Activated naive CD8-positive, alpha-beta T cell treated with anti-CD3 and anti-CD28 coated beads, Interleukin-2, amount 10 ng/mL, durations not matched to agents 7 days and 5 days (primary cell): ENCODE measurements around the gene WLS. TPM values are rescaled to one million over a fixed set of nuclear protein-coding genes. Genes with fewer than 3 reads are reported as not detected.
"Not testable (repeated sequence)": the region's sequence is repeated elsewhere in the genome, so short reads cannot be mapped to it uniquely, and the experiment has no call there.

Source experiments
- ATAC-seq: fragments of 150-1000 bp; cut with Tn5 transposase; one replicate; pipeline ENCODE4 v1.10.0; 2021; ENCODE audit warnings: low read depth, moderate library complexity
- POLR2A ChIA-PET: fragments of 350-600 bp; sonication (Branson Sonifier 250); formaldehyde crosslinking; loops from one replicate; lab custom pipeline; 2021; ENCODE audit warnings: antibody characterized with exemption; lab: Charles Lee
- DNase-seq: peaks from one replicate; pipeline ENCODE4 v3.0.0; 2021
- H3K27ac Mint-ChIP-seq: one replicate; pipeline ENCODE4 v1.8.0; 2022; ENCODE audit warnings: mild to moderate bottlenecking, mixed read lengths
- H3K27me3 Mint-ChIP-seq: one replicate; pipeline ENCODE4 v1.8.0; 2022; ENCODE audit warnings: mild to moderate bottlenecking, moderate library complexity, mixed read lengths
- H3K36me3 Mint-ChIP-seq: one replicate; pipeline ENCODE4 v1.8.0; 2021; ENCODE audit warnings: mild to moderate bottlenecking, mixed read lengths
- H3K4me1 Mint-ChIP-seq: one replicate; pipeline ENCODE4 v1.8.0; 2021; ENCODE audit warnings: mixed read lengths
- H3K4me3 Mint-ChIP-seq: one replicate; pipeline ENCODE4 v1.8.0; 2022; ENCODE audit warnings: mild to moderate bottlenecking, moderate library complexity, mixed read lengths
- H3K9me3 Mint-ChIP-seq: one replicate; pipeline ENCODE4 v1.8.0; 2021; ENCODE audit warnings: mixed read lengths
- total RNA-seq, 2 experiments: library from RNA; stranded (reverse); gene quantifications; one replicate each; pipeline ENCODE4 v1.2.3, GENCODE V29; 2021

WLS gene
- total RNA-seq, 2 experiments from 2014 or later = not detected

DNA sequence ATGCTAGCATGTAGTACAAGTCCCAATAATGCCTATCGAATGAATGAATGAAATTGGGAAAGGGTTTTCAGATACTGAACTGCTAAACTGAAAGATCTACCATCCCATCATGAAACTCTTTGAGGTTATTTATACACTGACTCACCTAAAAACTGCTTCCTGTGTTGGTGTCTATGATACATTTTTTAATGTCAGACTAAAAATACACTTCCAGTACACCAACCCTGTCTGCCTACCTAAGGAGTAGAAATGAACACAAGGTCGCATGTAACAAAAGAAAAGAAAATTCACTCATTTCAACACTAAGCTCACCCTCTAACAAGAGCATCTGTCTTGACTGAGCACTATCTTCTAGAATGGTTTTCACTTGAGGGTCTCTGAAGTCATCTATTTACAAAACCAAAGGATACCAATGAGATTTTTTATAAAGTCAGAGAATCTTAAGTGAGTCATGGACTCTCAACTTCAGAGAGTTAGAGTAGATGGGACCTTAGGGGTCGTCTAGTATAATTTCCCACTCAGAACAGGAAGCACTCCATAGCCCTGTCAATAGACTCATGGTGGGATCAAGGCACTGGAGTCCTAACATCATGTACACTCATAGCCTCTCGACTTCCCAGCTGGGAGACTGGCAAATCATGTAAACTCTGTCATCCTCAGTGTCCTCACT lies 53.4 kb downstream of the WLS start:
- POLR2A ChIA-PET = no interaction called here
- Mint-ChIP-seq H3K27me3 (no peaks in the 10 kb centered on the region), H3K4me3 (no peak overlapping the region), H3K4me1 (no peaks in the 10 kb centered on the region), H3K27ac (no peak overlapping the region), H3K36me3 (no peaks in the 10 kb centered on the region), H3K9me3 (no peaks in the 10 kb centered on the region)
- ATAC-seq (no peak), DNase-seq (no peak)

GRCh38 chr1:68175621-68176398 lies 56.5 kb downstream of the WLS start:
- POLR2A ChIA-PET = no interaction called here
- no peaks in the 10 kb centered on the region for H3K4me1 Mint-ChIP-seq
- H3K36me3 Mint-ChIP-seq = no peaks in the 10 kb centered on the region
- H3K4me3 Mint-ChIP-seq = no peak overlapping the region
- DNase-seq = no peak
- peaks cover 1% of the 10 kb centered on the region for H3K9me3 Mint-ChIP-seq
- H3K27ac Mint-ChIP-seq = no peak overlapping the region
- no peak for ATAC-seq
- H3K27me3 Mint-ChIP-seq = no peaks in the 10 kb centered on the region

DNA sequence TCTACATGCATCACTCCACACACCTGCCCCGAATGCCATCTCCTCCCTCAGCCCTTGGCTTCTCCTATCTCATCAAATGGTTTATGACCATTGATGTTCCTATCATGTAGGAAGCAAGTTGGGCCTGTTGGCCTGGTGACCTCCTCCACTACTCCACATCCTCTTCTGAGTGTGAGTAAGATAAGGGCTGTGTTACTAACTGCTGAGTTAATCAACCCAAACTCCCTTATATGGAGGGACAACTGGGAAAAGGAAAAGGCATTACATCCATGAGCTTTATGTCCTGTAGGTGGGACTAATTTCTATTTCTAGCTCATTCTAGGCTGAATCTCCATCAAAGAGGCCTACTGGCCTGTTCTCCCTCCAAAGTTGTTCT lies 57.6 kb downstream of the WLS start:
- no peaks in the 10 kb centered on the region for H3K4me1 Mint-ChIP-seq
- DNase-seq = no peak
- peaks cover 2% of the 10 kb centered on the region for H3K9me3 Mint-ChIP-seq
- no peaks in the 10 kb centered on the region for H3K36me3 Mint-ChIP-seq
- no peak overlapping the region for H3K4me3 Mint-ChIP-seq
- H3K27ac Mint-ChIP-seq = no peak overlapping the region
- H3K27me3 Mint-ChIP-seq = no peaks in the 10 kb centered on the region
- ATAC-seq = no peak
- POLR2A ChIA-PET = no interaction called here

- Mint-ChIP-seq H3K9me3 (peaks cover 2% of the 10 kb centered on the region), H3K36me3 (no peaks in the 10 kb centered on the region), H3K4me1 (no peaks in the 10 kb centered on the region), H3K4me3 (no peak overlapping the region), H3K27me3 (no peaks in the 10 kb centered on the region), H3K27ac (no peak overlapping the region)
- DNase-seq (no peak), ATAC-seq (no peak)
- POLR2A ChIA-PET = no interaction called here
Measured at GRCh38 chr1:68173936-68174737, 58.2 kb downstream of the WLS start.

DNA sequence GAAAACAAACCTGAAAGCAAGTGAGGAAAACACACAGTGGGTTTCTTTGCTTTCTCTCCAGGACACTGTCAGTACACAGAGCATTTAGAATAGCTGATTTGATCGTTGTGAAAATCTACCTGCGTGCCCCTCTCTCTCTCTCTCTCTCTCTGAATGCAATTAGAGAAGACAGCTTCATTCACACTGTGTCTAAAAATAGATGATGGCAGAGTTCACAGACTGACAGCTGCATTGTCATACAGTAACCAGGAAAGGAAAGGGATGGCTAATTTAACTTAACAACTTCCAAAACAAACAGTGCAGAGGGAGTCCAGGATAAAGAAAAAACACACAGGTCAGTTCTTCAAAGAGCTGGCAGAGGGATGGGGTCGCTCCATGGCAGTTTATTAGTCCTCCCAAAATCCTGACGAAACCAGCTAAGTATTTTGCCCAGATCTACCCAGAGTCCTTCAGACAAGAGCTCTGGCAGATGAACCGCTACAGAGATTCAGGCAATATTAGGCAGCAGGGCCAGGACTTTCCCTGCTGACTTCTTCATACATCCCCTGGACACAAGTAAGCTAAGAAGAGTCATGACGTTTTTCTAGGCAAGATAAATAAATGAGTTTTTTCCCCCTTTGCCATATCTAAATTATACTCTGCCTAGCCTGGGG lies 58.9 kb downstream of the WLS start:
- H3K36me3 Mint-ChIP-seq = no peaks in the 10 kb centered on the region
- DNase-seq = no peak
- no peak overlapping the region for H3K4me3 Mint-ChIP-seq
- H3K27me3 Mint-ChIP-seq = no peaks in the 10 kb centered on the region
- peaks cover 2% of the 10 kb centered on the region for H3K9me3 Mint-ChIP-seq
- H3K27ac Mint-ChIP-seq = no peak overlapping the region
- H3K4me1 Mint-ChIP-seq = no peaks in the 10 kb centered on the region
- no peak for ATAC-seq
- POLR2A ChIA-PET = no interaction called here

- H3K4me1 Mint-ChIP-seq, H3K36me3 Mint-ChIP-seq, H3K27me3 Mint-ChIP-seq, POLR2A ChIA-PET, ATAC-seq, H3K9me3 Mint-ChIP-seq, DNase-seq, H3K27ac Mint-ChIP-seq, H3K4me3 Mint-ChIP-seq: not testable (repeated sequence)
Measured at GRCh38 chr1:68171795-68172194, 60.5 kb downstream of the WLS start.

GRCh38 chr1:68168545-68169171 lies 63.7 kb downstream of the WLS start:
- Mint-ChIP-seq H3K9me3 (peaks cover 2% of the 10 kb centered on the region), H3K4me1 (no peaks in the 10 kb centered on the region), H3K27ac (no peak overlapping the region), H3K36me3 (no peaks in the 10 kb centered on the region), H3K27me3 (no peaks in the 10 kb centered on the region), H3K4me3 (no peak overlapping the region)
- POLR2A ChIA-PET = no interaction called here
- DNase-seq = no peak
- no peak for ATAC-seq

DNA sequence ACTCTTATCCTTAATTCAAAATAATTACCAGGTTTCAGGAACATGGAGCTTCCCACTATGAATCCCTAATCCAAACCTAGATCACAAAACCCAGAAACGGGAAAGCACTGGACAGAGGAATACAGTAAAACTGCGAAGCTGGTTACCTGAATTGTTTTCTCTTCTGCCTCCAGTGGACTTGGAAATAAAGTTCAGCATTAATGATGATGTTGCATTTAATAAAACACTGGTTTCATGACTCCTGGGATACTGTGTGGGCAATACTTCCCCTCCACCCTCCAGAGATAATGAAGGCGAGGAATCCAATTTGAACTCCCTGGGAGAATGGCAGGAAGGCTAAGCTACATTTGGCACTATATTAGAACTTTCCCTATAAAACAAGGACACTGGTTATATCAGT lies 65.1 kb downstream of the WLS start:
- POLR2A ChIA-PET = no interaction called here
- ATAC-seq (no peak), DNase-seq (no peak)
- Mint-ChIP-seq H3K4me3 (no peak overlapping the region), H3K36me3 (no peaks in the 10 kb centered on the region), H3K27ac (no peak overlapping the region), H3K27me3 (no peaks in the 10 kb centered on the region), H3K4me1 (no peaks in the 10 kb centered on the region), H3K9me3 (peaks cover 2% of the 10 kb centered on the region)

GRCh38 chr1:68166348-68166747 lies 66.0 kb downstream of the WLS start:
- H3K9me3 Mint-ChIP-seq = peaks cover 1% of the 10 kb centered on the region
- H3K36me3 Mint-ChIP-seq = no peaks in the 10 kb centered on the region
- no peak overlapping the region for H3K4me3 Mint-ChIP-seq
- H3K4me1 Mint-ChIP-seq = no peaks in the 10 kb centered on the region
- no peak overlapping the region for H3K27ac Mint-ChIP-seq
- H3K27me3 Mint-ChIP-seq = no peaks in the 10 kb centered on the region
- ATAC-seq (no peak), DNase-seq (no peak)
- POLR2A ChIA-PET = no interaction called here

GRCh38 chr1:68165665-68166064 lies 66.7 kb downstream of the WLS start:
- Mint-ChIP-seq H3K4me3 (no peak overlapping the region), H3K36me3 (no peaks in the 10 kb centered on the region), H3K27ac (no peak overlapping the region), H3K4me1 (no peaks in the 10 kb centered on the region), H3K27me3 (no peaks in the 10 kb centered on the region), H3K9me3 (peaks cover 1% of the 10 kb centered on the region)
- ATAC-seq (no peak), DNase-seq (no peak)
- POLR2A ChIA-PET = no interaction called here

GRCh38 chr1:68164918-68165317 lies 67.4 kb downstream of the WLS start:
- ATAC-seq = no peak
- no peaks in the 10 kb centered on the region for H3K4me1 Mint-ChIP-seq
- H3K9me3 Mint-ChIP-seq = no peaks in the 10 kb centered on the region
- H3K27me3 Mint-ChIP-seq = no peaks in the 10 kb centered on the region
- POLR2A ChIA-PET = no interaction called here
- H3K36me3 Mint-ChIP-seq = no peaks in the 10 kb centered on the region
- DNase-seq = no peak
- H3K4me3 Mint-ChIP-seq = no peak overlapping the region
- H3K27ac Mint-ChIP-seq = no peak overlapping the region

DNA sequence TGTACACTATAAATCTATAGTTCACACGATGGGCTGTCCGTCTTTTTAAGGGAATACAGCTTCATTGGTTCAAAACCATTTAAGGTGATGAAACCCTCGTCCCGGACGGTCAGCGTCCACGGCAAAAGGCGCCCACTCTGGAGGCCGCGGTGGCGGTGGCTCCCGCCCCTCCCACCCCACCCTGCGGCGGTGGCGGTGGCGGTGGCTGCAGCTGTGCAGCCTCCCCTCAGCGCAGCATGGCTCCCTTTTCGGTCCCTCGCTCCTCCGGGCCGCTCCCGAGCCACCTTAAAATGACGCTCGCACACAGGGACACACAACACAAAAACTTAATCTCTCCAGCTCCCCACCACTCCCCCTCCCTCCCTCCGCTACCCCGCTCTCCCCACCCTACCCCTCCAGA lies 69.1 kb downstream of the WLS start:
- H3K27ac Mint-ChIP-seq = no peak overlapping the region
- ATAC-seq (no peak), DNase-seq (no peak)
- no peaks in the 10 kb centered on the region for H3K36me3 Mint-ChIP-seq
- no peaks in the 10 kb centered on the region for H3K9me3 Mint-ChIP-seq
- H3K4me1 Mint-ChIP-seq = no peaks in the 10 kb centered on the region
- POLR2A ChIA-PET = no interaction called here
- no peaks in the 10 kb centered on the region for H3K27me3 Mint-ChIP-seq
- H3K4me3 Mint-ChIP-seq = no peak overlapping the region

DNA sequence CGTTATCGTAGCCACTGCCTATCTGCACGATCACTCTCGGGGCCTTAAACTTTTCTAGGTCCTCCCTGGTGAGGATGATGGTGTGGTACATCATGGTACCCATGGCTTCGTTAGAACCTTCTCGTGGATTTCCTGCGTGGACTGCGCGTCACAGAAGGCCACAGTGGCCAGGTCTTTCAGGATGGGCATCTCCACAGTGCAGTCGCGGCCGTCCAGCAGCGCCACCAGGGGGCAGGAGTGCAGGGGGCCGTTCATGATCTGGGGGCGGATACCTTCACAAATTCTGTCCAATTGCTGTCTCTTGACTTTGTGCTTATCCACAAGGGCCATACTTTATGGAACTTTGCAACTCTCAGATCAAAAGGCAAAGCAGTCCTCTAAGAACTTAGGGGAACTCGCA lies 69.6 kb downstream of the WLS start:
- no peak for DNase-seq
- Mint-ChIP-seq H3K9me3 (no peaks in the 10 kb centered on the region), H3K4me3 (no peak overlapping the region), H3K36me3 (no peaks in the 10 kb centered on the region), H3K27me3 (no peaks in the 10 kb centered on the region), H3K4me1 (no peaks in the 10 kb centered on the region), H3K27ac (no peak overlapping the region)
- POLR2A ChIA-PET = no interaction called here
- no peak for ATAC-seq
